ENCODE data around the gene NKAP.
"Not testable (repeated sequence)": the region's sequence is repeated elsewhere in the genome, so short reads cannot be mapped to it uniquely, and the experiment has no call there.

Gene NKAP

GRCh38 chrX:119916310-119916709, 27.2 kb downstream of the NKAP start:
- CTCF ChIA-PET = no interaction called here
- no peak overlapping the region for H3K4me3 ChIP-seq (ENCODE audit: low read depth, low read length)
- POLR2A ChIA-PET = no interaction called here

GRCh38 chrX:119900976-119901375, 42.6 kb downstream of the NKAP start:
- TF ChIP-seq CTCF (IDR thresholded peaks at IDR 0.05; ENCODE audit: insufficient read depth, low read length, missing control alignments) = no peak
- no peak overlapping the region for H3K4me3 ChIP-seq (ENCODE audit: low read depth, low read length)
- no peak for DNase-seq (ENCODE audit: low read depth, low spot score)
- ChIA-PET POLR2A (interaction anchor here (1.2 kb wide), 1 partner anchor 22 kb away, joined by 3 read pairs; no protein-coding TSS in a partner anchor), CTCF (interaction anchor here (0.8 kb wide), 1 partner anchor 22 kb away, joined by 3 read pairs; no protein-coding TSS in a partner anchor)

More at GRCh38 chrX:119916310-119916709, 27.2 kb downstream of the NKAP start:
- TF ChIP-seq CTCF (IDR thresholded peaks at IDR 0.05; ENCODE audit: insufficient read depth, low read length, missing control alignments) = no peak
- no peak for DNase-seq (ENCODE audit: low read depth, low spot score)

GRCh38 chrX:119899125-119899524, 44.4 kb downstream of the NKAP start:
- ChIA-PET POLR2A (no interaction called here), CTCF (interaction anchor here (1.1 kb wide), 1 partner anchor 119 kb away, joined by 3 read pairs; no protein-coding TSS in a partner anchor)
- DNase-seq (ENCODE audit: low read depth, low spot score) = no peak
- no peak overlapping the region for H3K4me3 ChIP-seq (ENCODE audit: low read depth, low read length)
- no peak for TF ChIP-seq CTCF (IDR thresholded peaks at IDR 0.05; ENCODE audit: insufficient read depth, low read length, missing control alignments)

GRCh38 chrX:119895843-119896326, 47.7 kb downstream of the NKAP start, which contains the start of gene AKAP14:
AKAP14 (plus strand) TSS chrX:119895893; CDS start chrX:119903224, 7,331 bp downstream.
- POLR2A ChIA-PET = no interaction called here
- no peak within 1 kb of the TSS for H3K4me3 ChIP-seq (ENCODE audit: low read depth, low read length)
- CTCF ChIA-PET = no interaction called here
- no peak for DNase-seq (ENCODE audit: low read depth, low spot score)
- TF ChIP-seq CTCF (IDR thresholded peaks at IDR 0.05; ENCODE audit: insufficient read depth, low read length, missing control alignments) = no peak

GRCh38 chrX:119891961-119892692, 51.4 kb downstream of the NKAP start:
- H3K4me3 ChIP-seq (ENCODE audit: low read depth, low read length); POLR2A ChIA-PET; CTCF ChIA-PET; DNase-seq (ENCODE audit: low read depth, low spot score): not testable (repeated sequence)

- CTCF ChIA-PET = interaction anchor here (0.6 kb wide), 1 partner anchor 1109 kb away, joined by 3 read pairs; no protein-coding TSS in a partner anchor
- POLR2A ChIA-PET; DNase-seq (ENCODE audit: low read depth, low spot score); H3K4me3 ChIP-seq (ENCODE audit: low read depth, low read length): not testable (repeated sequence)
These were observed 52.9 kb downstream of the NKAP start for GRCh38 chrX:119890626-119891025.

- ChIA-PET POLR2A (no interaction called here), CTCF (interaction anchor here (1.3 to 2.4 kb wide), 3 partner anchors 10 to 372 kb away, joined by 4 to 10 read pairs (median 5); no protein-coding TSS in a partner anchor)
- no peak for DNase-seq (ENCODE audit: low read depth, low spot score)
- peak; percentile 64 for TF ChIP-seq CTCF (IDR thresholded peaks at IDR 0.05; ENCODE audit: insufficient read depth, low read length, missing control alignments)
- H3K4me3 ChIP-seq (ENCODE audit: low read depth, low read length) = peak overlapping the region; percentile 37
These were observed 55.7 kb downstream of the NKAP start for GRCh38 chrX:119887721-119888425.
